T-helper 2 cell (primary cell): ENCODE results near the gene DOCK1.
"Not testable (repeated sequence)": the region's sequence is repeated elsewhere in the genome, so short reads cannot be mapped to it uniquely, and the experiment has no call there.

Experiments
- DNase-seq, 5 experiments: peaks; one replicate each; pipeline versions ENCODE4 v3.0.0 to v3.0.0-alpha.2; 2012 to 2022

DOCK1 gene

DNA sequence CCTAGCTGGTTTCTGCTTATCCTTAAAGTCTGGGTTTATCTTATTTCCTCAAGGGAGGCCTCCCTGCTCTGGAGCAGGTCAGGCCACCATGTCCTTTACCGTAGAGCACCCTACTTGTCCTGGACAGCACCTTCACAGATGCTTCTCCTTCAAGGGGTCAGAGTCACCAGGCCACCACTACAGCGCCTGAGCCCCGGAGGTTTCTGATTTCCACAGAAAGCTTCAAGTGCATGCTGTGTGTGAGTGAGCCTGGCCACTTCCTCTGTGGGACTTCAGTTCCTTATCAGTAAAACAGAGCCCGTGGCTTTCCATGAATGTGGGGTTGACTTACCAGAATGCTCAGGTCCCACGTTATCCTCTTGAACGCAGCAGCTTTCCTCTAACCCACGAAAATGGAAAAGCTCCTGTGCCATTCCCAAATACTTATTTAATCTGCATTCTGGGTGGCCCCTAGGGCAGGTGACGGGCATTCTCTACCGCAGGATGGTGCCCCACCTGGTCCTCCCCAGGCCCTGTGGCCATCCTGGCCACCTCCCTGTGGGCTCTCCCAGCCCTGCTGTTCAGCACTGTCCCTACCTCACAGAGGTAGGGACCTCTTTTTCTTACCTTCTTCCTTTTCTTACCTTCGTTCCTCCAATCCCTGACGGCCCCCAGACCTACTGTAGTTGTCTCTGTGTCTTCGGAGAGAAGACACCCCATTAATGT is 1.4 kb upstream of the DOCK1 start:
- no peak for DNase-seq

DNA sequence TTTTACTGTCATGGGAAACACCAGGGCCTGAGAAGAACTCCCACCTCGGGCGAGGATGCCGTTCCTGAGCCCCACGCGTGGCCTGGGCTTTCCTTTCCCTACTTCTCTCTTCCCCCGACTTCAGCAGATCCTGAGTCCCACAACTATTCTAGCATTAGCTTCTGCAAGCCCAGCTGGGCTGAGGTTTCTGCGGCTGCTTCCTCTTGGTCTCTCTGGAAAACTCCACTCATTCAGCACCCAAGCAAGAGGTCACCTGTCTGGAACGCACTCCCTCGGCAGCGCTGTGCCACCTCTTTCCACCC is 761 bp upstream of the DOCK1 start:
- no peak for DNase-seq

DNA sequence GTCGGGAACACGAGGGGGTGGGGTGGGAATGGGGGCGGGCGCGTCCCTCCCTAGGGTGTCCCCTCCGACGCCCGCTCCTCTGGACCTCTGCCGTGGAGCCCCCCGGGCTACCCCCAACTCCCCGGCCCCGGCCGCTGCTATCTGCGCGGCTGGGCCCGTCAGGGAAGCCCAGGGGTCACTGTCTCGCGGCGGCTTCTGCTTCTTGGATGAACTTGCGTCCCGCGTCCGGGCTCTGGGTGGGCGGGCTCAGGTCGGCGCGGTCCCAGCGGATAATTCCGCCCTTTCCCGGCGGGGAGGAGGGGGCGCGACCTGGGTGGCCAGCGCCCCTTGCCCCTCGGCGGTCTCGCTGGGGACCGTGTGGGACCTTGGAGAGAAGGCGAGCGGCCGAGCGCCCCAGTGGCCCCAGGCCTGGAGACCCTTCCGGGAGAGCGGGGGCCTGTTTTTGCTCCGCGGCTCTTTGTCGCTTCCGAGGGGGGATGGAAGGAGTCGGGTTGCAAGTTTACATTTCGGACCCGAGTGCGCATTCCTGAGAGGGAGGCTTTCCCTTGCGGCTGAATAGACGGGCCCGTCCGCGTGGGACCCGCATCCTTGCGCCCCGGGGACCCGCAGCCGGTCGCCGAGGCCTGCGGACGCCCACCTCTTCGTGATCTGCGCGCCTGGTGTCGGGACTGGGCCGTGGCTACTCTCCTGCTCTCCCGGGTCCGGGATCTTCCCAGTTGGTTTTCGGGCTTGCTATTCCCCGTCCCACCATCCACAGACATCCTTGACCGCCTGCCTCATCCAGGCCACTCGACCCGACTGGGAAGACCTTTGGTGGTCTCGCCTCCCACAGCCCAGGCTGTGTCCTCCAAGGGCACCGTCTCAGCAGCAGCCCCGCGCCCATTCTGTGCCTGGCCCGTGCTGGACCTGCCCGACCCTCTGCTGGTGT is 812 bp downstream of the DOCK1 start:
- DNase-seq = no peak

DNA sequence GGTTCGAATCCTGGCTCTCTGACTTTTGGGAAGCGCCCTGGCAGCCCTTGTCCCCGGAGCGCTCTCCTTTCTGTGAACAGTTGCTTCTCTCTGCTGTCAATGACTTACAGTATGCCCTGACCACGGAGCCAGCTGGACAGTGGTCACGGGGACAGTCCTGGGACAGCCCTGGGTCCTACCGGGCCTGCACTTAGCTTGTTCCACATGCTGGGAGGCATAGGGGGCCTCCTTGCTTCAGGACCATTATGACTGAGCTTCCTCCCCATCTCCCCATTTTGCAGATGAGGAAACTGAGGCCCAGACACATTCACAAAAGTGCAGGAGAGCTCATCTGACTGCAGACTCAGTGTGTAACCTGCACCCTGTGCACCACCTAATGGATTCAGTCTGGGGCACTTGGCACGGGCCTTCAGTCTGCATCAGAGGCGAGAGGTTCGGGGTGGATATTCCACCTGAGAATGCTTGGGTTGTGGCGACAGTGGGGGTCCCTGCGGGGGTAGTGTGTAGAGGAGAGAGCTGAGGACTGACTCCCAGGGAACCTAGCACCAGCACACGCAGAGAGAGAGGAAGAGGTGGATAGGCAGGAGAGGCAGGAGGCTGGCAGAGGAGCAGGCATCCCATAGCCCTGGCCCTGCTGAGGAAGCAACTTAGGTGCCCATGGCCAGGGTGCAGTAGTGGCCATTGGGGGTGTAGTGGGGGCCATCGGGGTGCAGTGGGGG is 1.6 kb downstream of the DOCK1 start:
- no peak for DNase-seq

DNA sequence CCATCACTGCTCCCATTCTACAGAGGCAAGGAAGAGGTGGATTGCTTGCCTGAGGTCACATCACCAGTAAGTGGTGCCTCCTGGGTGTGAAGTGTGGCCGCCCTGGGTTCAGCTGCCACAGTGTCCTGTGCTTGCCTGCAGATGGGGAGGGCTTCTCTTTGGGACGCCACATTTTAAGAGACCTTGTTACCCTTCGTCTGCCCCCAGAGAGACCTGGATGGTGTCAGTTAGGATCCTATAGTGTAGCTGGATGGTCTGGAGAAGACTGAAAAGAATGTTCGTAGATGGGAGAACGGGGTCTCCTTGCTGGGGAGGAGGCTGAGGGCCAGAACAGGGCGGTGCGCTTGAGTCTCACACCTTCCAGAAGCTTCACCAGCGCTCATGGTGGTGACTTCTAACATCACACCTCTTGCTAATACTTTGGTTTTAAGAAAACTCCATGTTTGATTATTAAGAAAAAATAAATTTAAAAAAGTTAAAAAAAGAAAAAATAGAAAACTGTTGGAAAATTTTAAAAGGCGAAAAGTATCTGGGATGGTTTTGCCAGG is 2.3 kb downstream of the DOCK1 start:
- no peak for DNase-seq

DNA sequence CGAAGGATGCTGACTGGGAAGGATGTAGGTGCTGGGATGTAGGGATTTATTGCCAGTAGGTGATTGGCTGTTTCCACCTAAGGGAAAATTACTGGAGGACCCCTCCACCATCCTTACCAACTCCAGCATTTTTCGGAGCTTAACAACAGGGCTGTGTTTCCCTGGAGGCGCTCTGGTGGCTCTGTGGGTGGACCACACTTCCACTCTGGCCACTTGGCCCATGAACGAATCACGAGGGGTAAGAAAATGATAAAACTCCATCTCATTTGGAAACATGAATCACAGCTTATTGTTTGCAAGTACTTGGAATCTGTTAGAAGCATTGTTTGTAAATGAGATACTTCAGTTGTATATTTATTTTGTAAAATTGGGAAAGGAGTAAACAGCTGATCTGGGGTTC is 3.0 kb downstream of the DOCK1 start:
- DNase-seq = no peak

DNA sequence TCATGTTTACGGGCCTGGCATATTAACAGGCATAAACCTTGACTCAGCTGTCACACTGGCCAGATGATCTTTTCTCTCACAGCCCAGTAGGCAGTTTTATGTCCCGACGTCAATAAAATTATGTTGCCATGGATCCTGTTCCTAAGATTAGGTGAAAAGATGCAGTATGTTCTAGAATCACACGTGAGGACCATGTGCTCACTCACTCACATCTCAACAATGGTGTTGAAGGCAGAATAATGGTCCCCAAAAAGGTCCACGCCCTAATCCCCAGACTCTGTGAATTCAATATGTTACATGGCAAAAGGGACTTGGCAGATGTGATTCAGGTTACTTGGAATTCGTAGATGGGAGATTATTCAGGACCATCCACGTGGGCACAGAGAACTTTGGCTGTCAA is 3.5 kb downstream of the DOCK1 start:
- DNase-seq = no peak

DNA sequence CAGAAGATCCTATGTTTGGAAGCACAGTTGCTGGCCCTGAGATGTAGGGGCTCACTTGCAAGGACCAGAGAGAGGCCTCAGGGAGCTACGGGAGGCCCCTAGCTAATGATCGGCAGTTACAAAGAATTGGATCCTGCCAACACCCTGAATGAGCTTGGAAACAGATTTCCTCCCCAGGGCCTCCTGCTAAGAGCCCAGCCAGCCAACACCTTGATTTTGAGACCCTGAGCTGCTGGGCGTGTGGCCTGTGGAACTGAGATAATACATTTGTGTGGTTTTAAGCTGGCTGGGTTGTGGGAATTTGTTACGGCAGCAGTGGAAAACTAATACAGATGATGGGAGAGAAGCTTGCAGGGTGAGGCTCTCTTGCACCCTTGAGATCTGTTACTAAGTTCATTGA is 3.9 kb downstream of the DOCK1 start:
- DNase-seq = no peak

DNA sequence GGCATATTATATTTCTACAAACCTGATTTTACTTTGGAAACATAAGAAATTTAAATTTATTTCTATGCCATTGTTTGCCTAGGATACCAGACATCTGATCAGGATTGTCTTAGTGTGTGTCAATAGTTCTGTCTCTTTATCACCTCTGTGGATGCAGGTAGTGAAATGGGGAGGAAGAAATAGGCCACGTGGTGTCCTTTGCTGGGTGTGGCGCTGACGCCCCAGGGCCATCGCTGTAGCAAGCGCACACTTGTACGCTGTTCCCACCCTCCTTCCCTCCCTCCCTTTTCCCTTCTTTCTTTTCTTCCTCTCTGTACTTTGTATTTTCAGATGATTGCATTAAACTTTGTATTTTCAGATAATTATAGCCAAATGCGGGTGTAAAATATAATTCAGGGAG is 5.0 kb downstream of the DOCK1 start:
- no peak for DNase-seq

DNA sequence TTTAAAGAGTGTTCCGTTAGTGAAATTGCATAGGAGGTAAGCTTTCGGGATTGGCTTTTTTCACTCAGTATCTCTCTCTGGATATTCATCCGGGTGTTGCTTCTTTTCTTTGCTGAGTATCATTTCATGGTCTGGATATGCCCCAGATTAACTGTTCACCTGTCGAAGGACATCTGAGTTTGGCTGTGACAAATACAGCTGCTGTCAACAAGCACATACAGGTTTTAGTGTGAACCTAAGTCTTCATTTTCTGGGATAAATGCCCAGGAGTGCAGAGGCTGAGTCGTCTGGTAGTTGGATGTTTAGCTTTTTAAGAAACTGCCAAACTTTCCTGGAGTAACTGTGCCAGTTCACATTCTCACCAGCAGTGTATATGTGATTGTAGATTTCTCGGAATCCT is 5.6 kb downstream of the DOCK1 start:
- no peak for DNase-seq

DNA sequence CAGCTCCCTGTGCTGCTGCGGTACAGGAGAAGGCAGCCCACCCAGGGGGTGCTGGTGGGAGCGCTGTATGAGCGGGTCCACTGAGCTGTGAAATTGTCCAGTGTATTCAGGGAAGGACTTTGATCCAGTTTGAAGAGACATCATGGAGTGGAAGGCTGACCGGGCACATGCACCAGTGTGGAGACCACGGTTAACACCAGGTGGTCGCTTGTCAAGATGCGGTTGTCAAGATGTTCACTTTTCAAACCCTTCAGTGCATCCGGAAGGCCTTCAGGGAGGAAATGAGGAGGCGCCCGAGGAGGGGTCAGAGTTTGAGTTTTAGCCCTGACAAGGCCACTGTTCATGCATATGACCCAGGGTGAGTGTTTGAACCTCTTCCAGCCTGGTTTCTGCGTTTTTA is 6.1 kb downstream of the DOCK1 start:
- DNase-seq = no peak

DNA sequence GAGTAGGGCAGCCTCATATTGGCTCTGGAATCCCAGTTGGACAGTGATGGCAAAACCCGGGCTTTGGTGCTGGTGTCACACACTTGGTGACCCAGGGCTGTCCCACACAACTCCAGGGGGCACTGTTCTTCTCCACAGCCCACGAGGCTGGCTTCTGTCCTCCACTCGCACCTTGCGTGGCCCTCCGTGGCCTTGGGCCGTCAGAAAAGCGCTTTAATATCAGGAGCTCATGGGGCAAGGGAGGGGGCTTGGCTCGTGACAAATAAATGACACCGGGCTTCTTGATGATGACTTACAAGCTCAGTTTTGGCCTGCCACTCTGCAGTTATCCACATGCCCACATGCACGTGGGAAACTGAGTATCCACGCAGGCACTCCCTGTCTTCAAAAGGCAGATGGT is 8.1 kb downstream of the DOCK1 start:
- DNase-seq = no peak

DNA sequence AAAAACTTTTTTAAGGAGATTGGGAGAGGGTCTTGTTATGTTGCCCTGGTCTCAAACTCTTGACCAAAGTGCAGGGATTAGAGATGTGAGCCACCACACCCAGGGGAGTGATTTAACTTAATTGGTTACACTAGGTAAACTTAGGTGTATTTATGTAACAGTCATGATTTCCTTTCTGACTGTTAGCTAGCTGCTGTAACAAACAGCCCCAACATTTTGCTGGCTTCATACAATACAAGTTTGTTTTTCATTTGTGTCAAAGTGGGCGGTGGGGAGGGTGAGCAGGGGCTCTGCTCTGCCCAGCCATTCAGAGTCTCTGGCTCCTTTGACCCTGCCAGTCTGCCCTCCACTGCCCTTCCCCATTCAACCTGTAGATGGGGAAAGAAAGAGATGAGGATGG is 9.3 kb downstream of the DOCK1 start:
- no peak for DNase-seq

DNA sequence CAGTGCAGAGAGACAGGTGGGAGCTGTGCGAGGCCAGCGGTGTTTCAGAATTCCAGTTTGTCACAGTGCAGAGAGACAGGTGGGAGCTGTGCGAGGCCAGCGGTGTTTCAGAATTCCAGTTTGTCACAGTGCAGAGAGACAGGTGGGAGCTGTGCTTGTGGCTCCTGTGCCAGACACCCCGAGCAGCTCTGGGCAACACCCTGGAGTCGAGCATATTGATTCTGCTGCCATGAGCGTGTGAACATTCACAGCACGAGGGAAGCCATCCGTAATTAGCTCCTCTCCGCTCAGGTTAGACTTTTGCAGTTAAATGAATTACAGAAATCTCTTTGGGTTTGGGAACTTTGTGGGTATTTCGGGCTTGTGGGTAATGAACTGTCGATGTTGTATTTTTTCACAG is 11.7 kb downstream of the DOCK1 start:
- not testable (repeated sequence) for DNase-seq

DNA sequence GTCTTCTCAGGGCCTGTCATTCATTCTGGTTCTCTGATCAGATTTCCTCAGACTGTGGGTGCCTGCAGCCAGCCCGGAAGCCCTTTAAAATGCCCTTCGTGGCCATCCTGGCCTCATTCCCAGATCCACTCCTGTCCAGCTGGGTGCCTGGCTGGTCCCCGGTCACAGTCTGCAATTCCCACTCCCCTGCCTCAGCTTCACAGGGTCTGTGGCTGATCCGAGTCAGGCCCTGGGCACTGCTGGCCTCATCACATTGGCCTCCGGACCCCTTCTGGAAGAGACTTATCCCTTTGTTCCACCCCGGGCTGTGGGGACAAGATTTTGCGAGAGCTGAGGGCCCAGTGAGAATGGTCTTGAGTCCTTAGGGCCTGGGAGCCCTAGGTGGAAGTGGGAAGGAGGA is 12.1 kb downstream of the DOCK1 start:
- no peak for DNase-seq

DNA sequence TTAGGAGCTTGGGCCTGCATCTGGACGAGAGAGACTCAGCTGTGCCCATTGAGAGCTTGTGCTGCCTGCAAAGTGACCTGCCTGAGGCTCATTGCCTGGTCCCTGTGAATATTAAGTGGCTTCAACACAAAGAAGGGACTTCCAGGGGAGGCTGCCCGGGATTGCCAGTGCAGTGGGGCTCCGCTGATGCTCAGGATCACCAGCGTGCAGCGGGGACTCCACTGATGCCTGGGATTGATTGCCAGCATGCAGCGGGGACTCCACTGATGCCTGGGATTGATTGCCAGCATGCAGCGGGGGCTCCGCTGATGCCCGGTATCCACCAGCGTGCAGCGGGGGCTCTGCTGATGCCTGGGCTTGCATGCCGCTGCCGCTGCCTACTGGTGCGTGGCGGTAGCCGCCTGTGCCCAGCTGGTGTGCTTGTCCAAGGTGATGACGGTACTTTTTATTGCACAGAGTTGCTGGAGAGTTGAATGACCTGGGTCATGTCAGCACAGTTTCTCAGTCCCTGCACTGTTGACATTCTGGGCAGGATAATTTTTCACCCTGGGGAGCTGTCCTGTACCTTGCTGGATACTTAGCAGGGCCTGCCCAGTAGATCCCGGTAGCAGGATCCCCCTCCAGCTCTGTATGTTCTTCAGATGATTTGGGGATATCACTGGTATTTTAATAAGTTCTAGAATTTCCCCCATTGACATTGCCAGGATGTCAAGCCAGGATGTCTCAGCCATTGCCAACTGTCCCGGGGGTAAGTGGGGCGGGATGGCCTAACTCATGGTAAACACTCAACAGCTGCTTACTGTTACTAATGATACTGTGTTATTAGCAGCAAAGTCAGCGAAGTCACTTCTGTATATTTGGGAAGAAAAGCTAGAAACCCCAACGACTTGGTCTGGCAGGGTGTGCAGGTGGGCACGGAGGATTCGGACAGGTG is 13.0 kb downstream of the DOCK1 start:
- no peak for DNase-seq

DNA sequence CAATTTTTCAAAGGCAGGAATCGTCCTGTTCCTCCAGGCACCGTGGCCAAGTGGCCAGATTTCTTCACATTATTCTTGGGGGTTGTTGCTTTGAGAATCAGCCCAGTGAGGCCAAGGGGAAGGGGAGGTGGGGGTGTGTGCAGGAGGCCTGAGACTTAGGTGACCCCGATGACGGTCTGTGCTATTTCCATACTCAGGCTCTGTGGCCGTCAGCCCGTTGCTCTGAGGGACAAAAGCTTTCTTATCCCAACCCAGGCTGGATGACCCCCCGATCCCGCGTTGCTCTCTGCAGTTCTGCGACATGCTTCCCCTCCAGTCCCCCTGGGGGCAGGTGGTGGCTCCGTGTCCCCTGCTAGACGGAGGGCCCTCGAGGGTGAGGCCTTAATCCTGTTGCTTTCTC is 14.2 kb downstream of the DOCK1 start:
- DNase-seq = no peak

DNA sequence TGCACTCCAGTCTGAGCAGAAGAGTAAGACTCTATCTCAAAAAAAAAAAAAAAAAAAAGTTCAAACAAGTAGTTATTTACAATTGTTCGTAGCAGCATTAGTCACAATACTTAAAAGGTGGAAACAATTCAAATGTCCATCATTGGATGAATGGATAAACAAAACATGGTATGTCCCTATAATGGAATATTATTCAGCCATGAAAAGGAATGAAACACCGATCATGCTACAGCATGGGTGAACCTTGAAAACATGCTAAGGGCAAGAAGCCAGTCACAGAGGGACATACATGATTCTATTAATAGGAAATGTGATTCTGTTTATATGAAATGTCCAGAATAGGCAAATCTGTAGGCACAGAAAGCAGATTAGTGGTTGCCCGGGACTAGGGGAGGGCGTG is 15.9 kb downstream of the DOCK1 start:
- no peak for DNase-seq

DNA sequence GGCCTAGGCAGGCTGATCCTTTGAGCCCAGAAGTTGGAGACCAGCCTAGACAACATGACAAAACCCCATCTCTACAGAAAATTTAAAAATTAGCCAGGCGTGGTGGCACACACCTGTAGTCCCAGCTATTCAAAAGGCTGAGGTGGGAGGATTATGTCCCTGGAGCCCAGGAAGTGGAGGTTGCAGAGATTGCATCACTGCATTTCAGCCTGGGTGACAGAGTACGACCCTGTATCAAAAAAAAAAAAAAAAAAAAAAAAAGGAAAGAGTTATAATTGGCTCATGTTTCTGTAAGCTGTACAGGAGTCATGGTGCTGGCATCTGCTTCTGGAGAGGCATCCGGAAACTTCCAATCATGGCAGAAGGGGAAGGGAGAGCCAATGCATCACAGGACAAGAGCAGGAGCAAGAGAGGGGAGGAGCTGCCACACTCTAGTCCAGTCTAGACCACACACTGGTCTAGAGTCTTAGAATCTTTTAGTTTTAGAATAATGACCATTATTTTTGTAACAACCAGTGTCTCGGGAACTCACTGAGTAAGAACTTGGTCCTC is 16.8 kb downstream of the DOCK1 start:
- DNase-seq = no peak

DNA sequence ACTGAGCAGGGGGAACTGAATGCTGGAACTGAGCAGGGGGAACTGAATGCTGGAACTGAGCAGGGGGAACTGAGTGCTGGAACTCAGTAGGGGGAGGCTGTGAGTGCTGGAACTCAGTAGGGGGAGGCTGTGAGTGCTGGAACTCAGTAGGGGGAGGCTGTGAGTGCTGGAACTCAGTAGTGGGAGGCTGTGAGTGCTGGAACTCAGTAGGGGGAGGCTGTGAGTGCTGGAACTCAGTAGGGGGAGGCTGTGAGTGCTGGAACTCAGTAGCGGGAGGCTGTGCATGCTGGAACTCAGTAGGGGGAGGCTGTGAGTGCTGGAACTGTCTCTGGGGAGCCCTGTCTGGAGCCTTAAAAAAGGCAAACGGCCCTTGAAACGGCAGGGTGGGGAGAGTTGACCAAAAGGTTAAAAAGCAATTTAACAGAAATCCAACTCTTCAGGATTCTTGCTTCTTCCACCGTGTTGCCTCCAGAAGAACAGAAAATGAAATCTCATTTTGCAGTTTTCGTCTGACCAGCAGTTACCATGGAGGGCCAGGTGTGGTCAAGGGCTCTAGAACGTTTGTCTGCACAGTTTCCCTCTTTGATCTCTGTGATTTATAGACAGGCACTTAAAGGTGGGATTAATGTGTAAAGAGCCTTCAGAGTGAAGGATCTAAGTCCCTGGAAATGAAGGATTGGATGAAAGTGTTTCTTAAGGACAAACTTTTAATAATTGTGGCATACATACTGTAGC is 19.1 kb downstream of the DOCK1 start:
- no peak for DNase-seq

DNA sequence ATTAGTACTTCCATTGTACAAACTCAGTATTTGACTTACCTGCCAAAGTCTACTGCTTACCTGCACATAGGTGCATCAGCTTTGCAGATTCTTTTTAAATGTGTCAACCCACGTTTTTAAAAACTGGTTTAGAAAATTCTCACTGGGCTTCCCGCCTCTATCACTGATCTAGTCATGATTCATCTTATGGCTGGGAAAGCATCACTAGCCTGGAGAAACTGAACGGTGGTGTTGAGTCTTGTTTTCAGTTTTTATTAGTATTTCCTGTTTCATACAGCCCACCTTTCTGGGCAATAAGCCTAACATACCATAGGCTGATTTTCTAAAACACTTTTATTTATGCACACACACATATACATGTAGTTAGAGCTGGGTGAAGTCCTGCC is 19.7 kb downstream of the DOCK1 start:
- no peak for DNase-seq
